SHP77 treated with DMSO at 0.1 percent for 48 hours (cell line): ENCODE data around the gene DYRK3.

Experiments
- DNase-seq: peaks from one replicate; lab custom pipeline; 2025; lab: John Stamatoyannopoulos, UW

Gene DYRK3

GRCh38 chr1:206684003-206684402 is 48.7 kb downstream of the DYRK3 start:
- no peak for DNase-seq

GRCh38 chr1:206684478-206685333 is 49.4 kb downstream of the DYRK3 start, which contains the start of gene MAPKAPK2:
Gene MAPKAPK2, plus strand, starts transcription at chr1:206684905. Its CDS starts 325 bp downstream, at chr1:206685230.
- no peak for DNase-seq

GRCh38 chr1:206685334-206685768 is 50.0 kb downstream of the DYRK3 start:
- DNase-seq = no peak

- no peak for DNase-seq
These were observed 50.6 kb downstream of the DYRK3 start for GRCh38 chr1:206685769-206686477.

GRCh38 chr1:206686478-206687249 is 51.3 kb downstream of the DYRK3 start:
- DNase-seq = no peak

- DNase-seq = no peak
These were observed 52.0 kb downstream of the DYRK3 start for GRCh38 chr1:206687251-206687914.

- DNase-seq = no peak
These were observed 52.6 kb downstream of the DYRK3 start for GRCh38 chr1:206687915-206688442.

GRCh38 chr1:206690516-206690915 is 55.2 kb downstream of the DYRK3 start:
- no peak for DNase-seq

- no peak for DNase-seq
These were observed 56.3 kb downstream of the DYRK3 start for GRCh38 chr1:206691604-206692003.

- DNase-seq = peak; percentile 45
These were observed 57.7 kb downstream of the DYRK3 start for GRCh38 chr1:206693029-206693428.

GRCh38 chr1:206693592-206693991 is 58.3 kb downstream of the DYRK3 start:
- no peak for DNase-seq

GRCh38 chr1:206694171-206695124 is 59.1 kb downstream of the DYRK3 start:
- DNase-seq = no peak

GRCh38 chr1:206695733-206696132 is 60.4 kb downstream of the DYRK3 start:
- no peak for DNase-seq

GRCh38 chr1:206696812-206697585 is 61.7 kb downstream of the DYRK3 start:
- no peak for DNase-seq

GRCh38 chr1:206698011-206698410 is 62.7 kb downstream of the DYRK3 start:
- no peak for DNase-seq
